Measurements from ENCODE around the gene OR52E2. TPM values are rescaled to one million over a fixed set of nuclear protein-coding genes. Genes with fewer than 3 reads are reported as not detected.
"Not testable (repeated sequence)": the region's sequence is repeated elsewhere in the genome, so short reads cannot be mapped to it uniquely, and the experiment has no call there.

The OR52E2 gene
- total RNA-seq, 1 donor from 2014 or later, result not detected

DNA sequence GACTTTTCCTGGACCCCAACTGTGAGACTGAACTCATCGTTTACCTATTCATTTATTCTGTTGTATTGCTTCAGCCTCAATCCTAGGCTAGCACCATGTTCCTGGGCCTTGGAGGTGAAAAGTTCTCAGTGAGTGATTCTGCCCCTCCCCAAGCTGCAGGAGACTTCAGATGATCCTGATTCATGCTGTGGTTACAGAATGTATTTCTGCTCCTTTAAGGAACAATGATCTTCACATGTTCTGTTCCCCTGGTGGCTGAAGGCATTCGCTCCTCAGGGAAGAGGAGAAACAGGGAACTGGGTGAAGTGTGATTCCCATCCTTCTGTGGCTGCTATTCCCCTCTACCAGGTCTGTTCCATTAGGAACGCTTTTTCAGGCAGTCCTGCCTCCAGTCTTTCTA lies 12.4 kb upstream of the OR52E2 start:
- Histone ChIP-seq H3K4me1 (no peaks in the 10 kb centered on the region), H3K9ac (no peak overlapping the region), H3F3A (ENCODE audit: low read depth) (no peaks in the 10 kb centered on the region), H3K27me3 (no peaks in the 10 kb centered on the region), H3K9me3 (ENCODE audit: low read depth) (no peaks in the 10 kb centered on the region), H4K20me1 (ENCODE audit: low read depth) (no peaks in the 10 kb centered on the region), H3K4me2 (no peak overlapping the region), H3K36me3 (no peaks in the 10 kb centered on the region), H3K27ac (no peak overlapping the region), H2AFZ (replicated peaks) (no peak overlapping the region), H3K79me2 (ENCODE audit: low read depth) (no peaks in the 10 kb centered on the region), H3K4me3 (no peak overlapping the region)
- Mint-ChIP-seq H3K27me3 (ENCODE audit: insufficient read depth, low read depth) (no peaks in the 10 kb centered on the region), H3K36me3 (no peaks in the 10 kb centered on the region), H3K4me3 (no peak overlapping the region), H3K27ac (no peak overlapping the region), H3K9me3 (no peaks in the 10 kb centered on the region), H3K4me1 (peaks cover 4% of the 10 kb centered on the region)
- no peak for DNase-seq (ENCODE audit: low spot score)
- TF ChIP-seq EZH2phosphoT487 (IDR thresholded peaks at IDR 0.05) (no peak), EZH2 (IDR thresholded peaks at IDR 0.05) (no peak), CTCF (IDR thresholded peaks at IDR 0.05) (no peak)

GRCh38 chr11:5069272-5069671 lies 9.8 kb upstream of the OR52E2 start, which contains the start of gene OR52E1:
OR52E1 (plus strand) TSS chr11:5069572.
- Mint-ChIP-seq H3K4me1 (peaks cover 4% of the 10 kb centered on the region), H3K4me3 (no peak within 1 kb of the TSS), H3K27me3 (ENCODE audit: insufficient read depth, low read depth) (no peaks in the 10 kb centered on the region), H3K27ac (no peak within 1 kb of the TSS), H3K36me3 (no peaks in the 10 kb centered on the region), H3K9me3 (no peaks in the 10 kb centered on the region)
- no peak for DNase-seq (ENCODE audit: low spot score)
- Histone ChIP-seq H3K4me2 (no peak within 1 kb of the TSS), H4K20me1 (ENCODE audit: low read depth) (no peaks in the 10 kb centered on the region), H3K36me3 (no peaks in the 10 kb centered on the region), H3K4me1 (no peaks in the 10 kb centered on the region), H3K4me3 (no peak within 1 kb of the TSS), H3K9me3 (ENCODE audit: low read depth) (no peaks in the 10 kb centered on the region), H3K27ac (no peak within 1 kb of the TSS), H3K9ac (no peak within 1 kb of the TSS), H3K79me2 (ENCODE audit: low read depth) (no peaks in the 10 kb centered on the region), H3F3A (ENCODE audit: low read depth) (no peaks in the 10 kb centered on the region), H2AFZ (replicated peaks) (no peak within 1 kb of the TSS), H3K27me3 (no peaks in the 10 kb centered on the region)
- no peak for TF ChIP-seq CTCF (IDR thresholded peaks at IDR 0.05)
- no peak for TF ChIP-seq EZH2 (IDR thresholded peaks at IDR 0.05)
- no peak for TF ChIP-seq EZH2phosphoT487 (IDR thresholded peaks at IDR 0.05)

GRCh38 chr11:5065027-5065426 lies 5.6 kb upstream of the OR52E2 start:
- no peak overlapping the region for H3K9ac ChIP-seq
- no peaks in the 10 kb centered on the region for H3K9me3 ChIP-seq (ENCODE audit: low read depth)
- Mint-ChIP-seq H3K4me3 (no peak overlapping the region), H3K36me3 (no peaks in the 10 kb centered on the region), H3K9me3 (no peaks in the 10 kb centered on the region), H3K27ac (no peak overlapping the region), H3K4me1 (no peaks in the 10 kb centered on the region), H3K27me3 (ENCODE audit: insufficient read depth, low read depth) (no peaks in the 10 kb centered on the region)
- no peak overlapping the region for H3K27ac ChIP-seq
- no peak overlapping the region for H3K4me2 ChIP-seq
- TF ChIP-seq EZH2phosphoT487 (IDR thresholded peaks at IDR 0.05), result no peak
- no peak for TF ChIP-seq CTCF (IDR thresholded peaks at IDR 0.05)
- TF ChIP-seq EZH2 (IDR thresholded peaks at IDR 0.05), result no peak
- H3K36me3 ChIP-seq, result no peaks in the 10 kb centered on the region
- no peaks in the 10 kb centered on the region for H4K20me1 ChIP-seq (ENCODE audit: low read depth)
- DNase-seq (ENCODE audit: low spot score), result no peak
- H2AFZ ChIP-seq (replicated peaks), result no peak overlapping the region
- H3K4me1 ChIP-seq, result no peaks in the 10 kb centered on the region
- no peaks in the 10 kb centered on the region for H3F3A ChIP-seq (ENCODE audit: low read depth)
- no peaks in the 10 kb centered on the region for H3K79me2 ChIP-seq (ENCODE audit: low read depth)
- H3K4me3 ChIP-seq, result no peak overlapping the region
- no peaks in the 10 kb centered on the region for H3K27me3 ChIP-seq

DNA sequence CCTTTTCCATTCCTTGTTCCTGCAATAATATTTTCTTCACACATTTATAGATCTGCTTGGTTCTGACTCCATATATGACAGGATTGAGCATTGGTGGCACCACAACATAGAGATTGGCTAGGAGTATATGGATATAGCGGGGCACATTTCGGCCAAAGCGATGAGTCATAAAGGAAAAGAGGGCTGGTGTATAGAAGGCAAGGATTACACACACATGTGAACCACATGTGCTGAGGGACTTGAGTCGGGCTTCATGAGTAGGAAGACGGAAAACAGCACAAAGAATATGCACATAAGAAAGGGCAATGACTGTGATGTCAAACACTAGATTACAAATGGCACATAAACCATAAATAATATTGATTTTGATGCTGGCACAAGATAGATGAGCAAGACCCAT lies 748 bp downstream of the OR52E2 start:
- H3K9me3 ChIP-seq (ENCODE audit: low read depth); DNase-seq (ENCODE audit: low spot score); H3K4me3 Mint-ChIP-seq; H3K4me1 Mint-ChIP-seq; H3K27me3 ChIP-seq; H3F3A ChIP-seq (ENCODE audit: low read depth); H3K4me3 ChIP-seq; H3K9ac ChIP-seq; H3K4me1 ChIP-seq; H3K36me3 ChIP-seq; H4K20me1 ChIP-seq (ENCODE audit: low read depth); H3K27me3 Mint-ChIP-seq (ENCODE audit: insufficient read depth, low read depth); H3K36me3 Mint-ChIP-seq; H3K79me2 ChIP-seq (ENCODE audit: low read depth); H2AFZ ChIP-seq (replicated peaks); H3K4me2 ChIP-seq; H3K27ac ChIP-seq; H3K27ac Mint-ChIP-seq; H3K9me3 Mint-ChIP-seq: not testable (repeated sequence)
